GM23338 (cell line): ENCODE measurements around the gene PPTC7. TPM values are rescaled to one million over a fixed set of nuclear protein-coding genes. Genes with fewer than 3 reads are reported as not detected.

Experiments
- ATAC-seq: fragments of 200-7000 bp; cut with Tn5 transposase; 3 replicates; pipeline ENCODE4 v1.9.1; 2020
- DNase-seq: peaks from one replicate; pipeline ENCODE4 v3.0.0-alpha.2; 2015; ENCODE audit warnings: low spot score
- H2AFZ ChIP-seq: fragments of 200-600 bp; sonication (generic); 2 replicates; pipeline ENCODE4 v1.8.0; 2016; ENCODE audit warnings: antibody characterized with exemption, mild to moderate bottlenecking, moderate library complexity
- H3F3A ChIP-seq: fragments of 200-600 bp; sonication (generic); replicated peaks from 2 replicates; pipeline ENCODE4 v1.8.0; 2017; ENCODE audit warnings: antibody characterized with exemption, mixed run types, low read depth
- H3K27ac ChIP-seq: fragments of 200-600 bp; sonication (generic); 2 replicates; pipeline ENCODE4 v1.6.1; 2016; ENCODE audit warnings: low read depth
- H3K27me3 ChIP-seq: fragments of 200-600 bp; sonication (generic); 2 replicates; pipeline ENCODE4 v1.8.0; 2016; ENCODE audit warnings: mild to moderate bottlenecking, mixed run types, moderate library complexity; ENCODE audit not compliant: insufficient read depth
- H3K36me3 ChIP-seq: fragments of 200-600 bp; sonication (generic); 2 replicates; pipeline ENCODE4 v1.8.0; 2016; ENCODE audit warnings: mild to moderate bottlenecking; ENCODE audit not compliant: insufficient read depth
- H3K4me1 ChIP-seq: fragments of 200-600 bp; sonication (generic); 2 replicates; pipeline ENCODE4 v1.8.0; 2016; ENCODE audit warnings: mild to moderate bottlenecking, moderate library complexity; ENCODE audit not compliant: insufficient read depth
- H3K4me2 ChIP-seq: fragments of 200-600 bp; sonication (generic); 2 replicates; pipeline ENCODE4 v1.7.1; 2017; ENCODE audit warnings: mixed run types
- H3K4me3 ChIP-seq: fragments of 200-600 bp; sonication (generic); 2 replicates; pipeline ENCODE4 v1.6.1; 2016; ENCODE audit warnings: mixed run types
- H3K79me2 ChIP-seq: fragments of 200-600 bp; sonication (generic); replicated peaks from 2 replicates; pipeline ENCODE4 v1.8.0; 2017; ENCODE audit warnings: mild to moderate bottlenecking; ENCODE audit not compliant: insufficient read depth
- H3K9me2 ChIP-seq: fragments of 200-600 bp; sonication (generic); 2 replicates; pipeline ENCODE4 v1.8.0; 2017; ENCODE audit not compliant: insufficient read depth
- H4K20me1 ChIP-seq: fragments of 200-600 bp; sonication (generic); replicated peaks from 2 replicates; pipeline ENCODE4 v1.8.0; 2017; ENCODE audit warnings: mild to moderate bottlenecking; ENCODE audit not compliant: insufficient read depth
- H3K27ac Mint-ChIP-seq: 2 replicates; pipeline ENCODE4 v1.8.0; 2020; ENCODE audit warnings: inconsistent platforms, mild to moderate bottlenecking, moderate library complexity, mixed read lengths
- H3K27me3 Mint-ChIP-seq: 3 replicates; pipeline ENCODE4 v1.8.0; 2022; ENCODE audit warnings: low read depth, mild to moderate bottlenecking, moderate library complexity, mixed read lengths, inconsistent platforms; ENCODE audit not compliant: insufficient read depth, poor library complexity
- H3K36me3 Mint-ChIP-seq: 3 replicates; pipeline ENCODE4 v1.8.0; 2021; ENCODE audit warnings: low read depth, mild to moderate bottlenecking, inconsistent platforms, moderate library complexity, mixed read lengths
- H3K4me1 Mint-ChIP-seq: 3 replicates; pipeline ENCODE4 v1.8.0; 2020; ENCODE audit warnings: mild to moderate bottlenecking, inconsistent platforms, mixed read lengths
- H3K4me3 Mint-ChIP-seq: 3 replicates; pipeline ENCODE4 v1.8.0; 2021; ENCODE audit warnings: moderate library complexity, mild to moderate bottlenecking, inconsistent platforms, mixed read lengths
- H3K9me3 Mint-ChIP-seq: 3 replicates; pipeline ENCODE4 v1.8.0; 2020; ENCODE audit warnings: moderate library complexity, mild to moderate bottlenecking, inconsistent platforms, mixed read lengths
- CREB1 ChIP-seq: fragments of 250-450 bp; sonication (Bioruptor Pico); IDR thresholded peaks from 2 replicates; pipeline ENCODE4 v1.5.0; 2020; ENCODE audit warnings: low read depth, mild to moderate bottlenecking, moderate library complexity
- CTCF ChIP-seq, 2 experiments: fragments of 200-600 bp in 1 of 2; sonication (generic) in 1 of 2; conservative IDR thresholded peaks; 2 replicates each; pipeline versions ENCODE4 v1.5.1 to v1.6.1; 2016 to 2017; ENCODE audit warnings: antibody characterized with exemption in 2 of 2, low read depth in 2 of 2, mild to moderate bottlenecking in 2 of 2, moderate library complexity in 1 of 2
- ETS1 ChIP-seq: IDR thresholded peaks from 2 replicates; pipeline ENCODE4 v1.6.1; 2016; ENCODE audit warnings: antibody characterized with exemption
- EZH2 ChIP-seq: fragments of 200-600 bp; sonication (generic); IDR thresholded peaks from one replicate; pipeline ENCODE4 v1.8.0; 2017; ENCODE audit warnings: antibody characterized with exemption, mild to moderate bottlenecking, low read depth; ENCODE audit not compliant: unreplicated experiment
- NANOG ChIP-seq: IDR thresholded peaks from 2 replicates; pipeline ENCODE4 v1.6.1; 2016; ENCODE audit warnings: antibody characterized with exemption, borderline replicate concordance
- POLR2AphosphoS5 ChIP-seq: IDR thresholded peaks from 2 replicates; pipeline ENCODE4 v1.6.1; 2016; ENCODE audit warnings: antibody characterized with exemption, low read depth
- REST ChIP-seq: IDR thresholded peaks from one replicate; pipeline ENCODE4 v1.6.1; 2018; ENCODE audit warnings: antibody characterized with exemption; ENCODE audit not compliant: unreplicated experiment
- ZNF114 ChIP-seq: fragments of 250-450 bp; sonication (Bioruptor Pico); IDR thresholded peaks from 2 replicates; pipeline ENCODE4 v1.5.0; 2020; ENCODE audit warnings: mild to moderate bottlenecking, moderate library complexity
- ZNF331 ChIP-seq: fragments of 250-450 bp; sonication (Bioruptor Pico); IDR thresholded peaks from 2 replicates; pipeline ENCODE4 v1.5.0; 2020; ENCODE audit warnings: low read depth, mild to moderate bottlenecking, moderate library complexity
- polyA plus RNA-seq: library from polyadenylated mRNA; unstranded; fragments of >200 nt; fragmentation: Nextera tagmentation; extraction: Ambion mirVana; gene quantifications from 2 replicates; pipeline ENCODE4 v1.2.1, GENCODE V29; 2016
- total RNA-seq: library from RNA; depleted of rRNA; stranded (reverse); fragments of >200 nt; shearing (Covaris generic); gene quantifications from 2 replicates; pipeline ENCODE4 v1.2.3, GENCODE V29; 2014

The PPTC7 gene
- total and polyA plus RNA-seq, 2 experiments from 2014 or later: 7.5 to 17.5 TPM

GRCh38 chr12:110619534-110619953 lies 36.4 kb upstream of the PPTC7 start:
- no peak; the same call in 2 of the 3 replicates for ATAC-seq
- H3K27ac ChIP-seq: no peak overlapping the region
- no peak overlapping the region for H3K4me2 ChIP-seq
- peaks cover under 1% of the 10 kb centered on the region; the same call in 1 of the 2 replicates for H3K4me1 ChIP-seq
- Mint-ChIP-seq H3K27me3 (no peaks in the 10 kb centered on the region), H3K27ac (no peak overlapping the region), H3K9me3 (no peaks in the 10 kb centered on the region), H3K36me3 (no peaks in the 10 kb centered on the region), H3K4me3 (no peak overlapping the region), H3K4me1 (peaks cover 8% of the 10 kb centered on the region; the same call in 1 of the 3 replicates)
- no peaks in the 10 kb centered on the region for H4K20me1 ChIP-seq
- H3K27me3 ChIP-seq: no peaks in the 10 kb centered on the region
- H3F3A ChIP-seq: no peaks in the 10 kb centered on the region
- no peak overlapping the region for H3K4me3 ChIP-seq
- TF ChIP-seq CTCF (conservative IDR thresholded peaks at IDR 0.05; ENCODE audit: low read depth in 2 of 2) (peak in 1 of 2 experiments; percentile 12; a peak in 1 of 4 replicates), ETS1 (no peak)
- no peak overlapping the region for H2AFZ ChIP-seq
- no peaks in the 10 kb centered on the region for H3K79me2 ChIP-seq
- H3K36me3 ChIP-seq: no peaks in the 10 kb centered on the region
- no peaks in the 10 kb centered on the region for H3K9me2 ChIP-seq
- DNase-seq: no peak

GRCh38 chr12:110616471-110617115 lies 33.5 kb upstream of the PPTC7 start:
- Histone ChIP-seq H3K9me2 (no peaks in the 10 kb centered on the region), H3K27ac (no peak overlapping the region), H2AFZ (no peak overlapping the region), H3K27me3 (no peaks in the 10 kb centered on the region), H3F3A (no peaks in the 10 kb centered on the region), H3K4me2 (no peak overlapping the region), H3K79me2 (no peaks in the 10 kb centered on the region), H4K20me1 (no peaks in the 10 kb centered on the region), H3K36me3 (no peaks in the 10 kb centered on the region), H3K4me3 (no peak overlapping the region), H3K4me1 (peaks cover 4% of the 10 kb centered on the region)
- TF ChIP-seq ZNF331 (CRISPR knock-in tag) (no peak), CTCF (conservative IDR thresholded peaks at IDR 0.05; ENCODE audit: low read depth in 2 of 2) (no peak), REST (no peak), CREB1 (CRISPR knock-in tag) (no peak), POLR2AphosphoS5 (no peak), EZH2 (no peak), NANOG (no peak), ZNF114 (no peak), ETS1 (no peak)
- H3K27ac Mint-ChIP-seq: no peak overlapping the region
- no peaks in the 10 kb centered on the region for H3K9me3 Mint-ChIP-seq
- H3K36me3 Mint-ChIP-seq: no peaks in the 10 kb centered on the region
- DNase-seq (no peak), ATAC-seq (no peak)
- H3K27me3 Mint-ChIP-seq: peaks cover 4% of the 10 kb centered on the region
- no peak overlapping the region for H3K4me3 Mint-ChIP-seq
- H3K4me1 Mint-ChIP-seq: peaks cover 11% of the 10 kb centered on the region; the same call in 2 of the 3 replicates
